LNCaP clone FGC (cell line): ENCODE data around the gene RUSF1.
A peak's percentile ranks its signal among the peaks of the same experiment; 100 is the strongest.
"Not testable (repeated sequence)": the region's sequence is repeated elsewhere in the genome, so short reads cannot be mapped to it uniquely, and the experiment has no call there.

Source experiments
- DNase-seq: peaks from one replicate; pipeline ENCODE4 v3.0.0-alpha.2; 2011; ENCODE audit warnings: low read depth
- H3K4me3 ChIP-seq: 2 replicates; pipeline ENCODE4 v1.5.1; 2011; ENCODE audit warnings: mild to moderate bottlenecking, low read depth, low read length, control low read depth
- CTCF ChIP-seq: IDR thresholded peaks from 2 replicates; pipeline ENCODE4 v1.5.1; 2012; ENCODE audit warnings: mild to moderate bottlenecking; ENCODE audit not compliant: control insufficient read depth, insufficient read depth; ENCODE audit errors: extremely low read depth

RUSF1 gene

GRCh38 chr16:31517800-31518402, 9.7 kb upstream of the RUSF1 start:
- H3K4me3 ChIP-seq, result no peak overlapping the region
- peak; percentile 2 for DNase-seq
- no peak for TF ChIP-seq CTCF

GRCh38 chr16:31513884-31514283, 5.7 kb upstream of the RUSF1 start:
- DNase-seq, result no peak
- TF ChIP-seq CTCF, result no peak
- H3K4me3 ChIP-seq, result no peak overlapping the region

- H3K4me3 ChIP-seq, result no peak overlapping the region
- no peak for DNase-seq
- no peak for TF ChIP-seq CTCF
These were observed 4.9 kb upstream of the RUSF1 start for GRCh38 chr16:31513126-31513525.

- no peak for TF ChIP-seq CTCF
- DNase-seq, result peak; percentile 32
- H3K4me3 ChIP-seq, result peak overlapping the region; percentile 99
These were observed 560 bp upstream of the RUSF1 start for GRCh38 chr16:31508706-31509195.

- no peak for DNase-seq
- no peak for TF ChIP-seq CTCF
- peak overlapping the region; percentile 99 for H3K4me3 ChIP-seq
These were observed 618 bp downstream of the RUSF1 start for GRCh38 chr16:31507617-31507928.

- no peak for DNase-seq
- TF ChIP-seq CTCF, result no peak
These were observed 2.7 kb downstream of the RUSF1 start for GRCh38 chr16:31505483-31505882.

GRCh38 chr16:31504159-31504558, 4.0 kb downstream of the RUSF1 start:
- no peak overlapping the region for H3K4me3 ChIP-seq
- no peak for TF ChIP-seq CTCF
- no peak for DNase-seq

More at GRCh38 chr16:31505483-31505882, 2.7 kb downstream of the RUSF1 start:
- no peak overlapping the region for H3K4me3 ChIP-seq

- DNase-seq, H3K4me3 ChIP-seq: not testable (repeated sequence)
These were observed 4.6 kb downstream of the RUSF1 start for GRCh38 chr16:31503555-31503954.
